GM18505 (cell line): ENCODE results near the gene LHFPL2.

Experiments used
- ATAC-seq: cut with Tn5 transposase; IDR thresholded peaks from one replicate; pipeline ENCODE4 v1.9.1; 2021; ENCODE audit not compliant: unreplicated experiment
- POLR2A ChIP-seq: IDR thresholded peaks from 4 replicates; pipeline ENCODE4 v1.6.1; 2011; ENCODE audit warnings: borderline replicate concordance; ENCODE audit not compliant: insufficient read depth, insufficient read length; ENCODE audit errors: extremely low read depth

LHFPL2 gene

DNA sequence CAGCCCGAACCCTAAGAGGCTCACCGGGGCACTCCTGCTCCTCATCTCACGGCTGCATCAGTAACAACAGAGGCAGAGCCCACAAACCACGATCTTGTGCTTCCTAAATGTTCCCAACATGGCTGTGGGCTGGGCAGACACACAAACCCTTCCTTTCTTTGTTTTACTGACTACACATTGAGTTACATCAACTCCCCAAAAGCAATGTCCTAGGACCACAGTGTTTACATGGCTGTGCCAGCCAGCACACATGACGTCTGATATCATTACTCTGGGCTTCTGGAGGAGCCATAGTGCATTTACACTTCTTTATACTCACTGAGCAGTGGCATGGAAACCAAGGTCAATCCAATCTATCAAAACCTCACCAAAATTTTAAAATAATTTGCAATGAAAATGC lies 101.4 kb downstream of the LHFPL2 start:
- ATAC-seq = no peak
- TF ChIP-seq POLR2A = no peak

DNA sequence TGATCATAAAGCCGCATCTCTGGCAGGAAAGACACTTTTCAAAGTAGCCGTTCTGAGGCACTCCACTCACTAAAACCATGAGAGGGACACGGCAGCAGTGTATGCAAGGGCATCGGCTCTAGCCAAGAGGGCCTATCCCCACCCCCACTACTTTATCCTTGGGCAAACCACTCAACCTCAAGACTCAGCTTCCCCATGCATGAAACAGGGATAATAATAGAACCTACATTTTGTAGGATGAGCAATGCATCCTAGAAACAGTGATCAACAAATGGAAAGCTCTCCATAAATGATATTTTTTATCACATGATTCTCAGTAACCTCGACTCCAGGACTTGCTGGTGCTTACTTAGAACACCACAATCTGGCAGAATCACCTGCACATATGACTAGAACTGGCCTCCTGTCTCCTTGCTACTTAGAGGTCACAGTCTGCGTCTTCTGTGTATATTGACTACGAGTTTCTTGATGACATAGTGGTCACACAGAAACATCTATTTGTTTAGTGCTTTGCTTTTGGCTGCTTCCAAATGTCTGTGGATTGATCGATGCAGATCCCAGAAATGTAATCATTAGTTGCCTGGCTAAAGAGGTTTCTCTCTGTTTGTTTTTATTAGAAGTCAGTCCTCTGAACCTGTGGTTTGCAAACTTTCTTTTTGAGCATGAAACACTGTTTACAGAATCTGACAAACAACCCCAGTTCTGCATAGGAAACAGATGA lies 102.1 kb downstream of the LHFPL2 start:
- no peak for TF ChIP-seq POLR2A
- ATAC-seq = no peak

DNA sequence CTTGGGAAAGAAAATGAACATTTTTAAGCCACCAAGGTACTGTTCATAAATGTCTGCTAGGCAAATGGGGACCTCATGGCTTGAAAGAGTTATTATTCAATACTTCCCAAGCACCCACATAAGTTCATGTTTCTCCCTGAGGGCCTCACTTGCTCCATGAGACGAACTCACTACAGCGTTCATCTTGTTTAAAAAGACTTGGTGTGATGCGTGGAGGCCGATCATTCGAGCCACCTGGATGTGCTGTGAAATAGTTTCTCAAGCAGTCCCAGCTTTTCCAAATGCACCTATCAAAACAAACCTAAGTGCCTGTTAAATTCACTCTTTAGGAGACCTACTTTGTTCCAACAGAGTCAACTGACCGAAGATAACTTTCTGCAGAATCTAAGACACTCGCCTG lies 103.2 kb downstream of the LHFPL2 start:
- no peak for TF ChIP-seq POLR2A
- no peak for ATAC-seq

DNA sequence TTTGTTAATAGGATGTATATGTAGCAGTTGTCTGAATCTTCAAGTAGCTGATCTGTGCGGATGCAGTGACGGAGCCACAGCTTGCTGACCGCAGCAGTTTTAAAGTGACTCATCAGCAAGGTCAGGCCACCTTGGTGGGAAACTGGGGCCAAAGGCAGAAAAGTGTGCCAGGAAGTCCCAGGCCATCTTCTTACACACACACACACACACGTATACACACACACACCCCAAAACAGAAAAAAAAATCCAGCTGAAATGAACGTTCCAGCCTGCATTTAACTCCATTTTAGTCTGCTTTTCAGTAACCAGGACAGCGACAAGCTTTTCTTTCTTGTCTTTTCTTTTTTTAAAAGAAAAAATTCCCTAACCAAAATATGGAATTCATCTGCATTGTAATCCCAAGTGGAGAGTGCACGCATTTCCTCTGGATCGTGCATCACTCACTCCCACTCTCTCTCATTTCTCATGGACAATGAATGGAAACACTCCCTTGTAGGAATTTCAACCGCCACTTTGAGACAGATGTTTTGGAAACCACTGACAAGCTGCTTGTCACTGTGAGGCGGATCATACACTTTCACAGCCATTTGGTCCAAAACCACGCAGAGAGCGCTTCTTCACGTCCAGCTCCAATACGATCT lies 103.9 kb downstream of the LHFPL2 start:
- TF ChIP-seq POLR2A = no peak
- ATAC-seq = no peak

DNA sequence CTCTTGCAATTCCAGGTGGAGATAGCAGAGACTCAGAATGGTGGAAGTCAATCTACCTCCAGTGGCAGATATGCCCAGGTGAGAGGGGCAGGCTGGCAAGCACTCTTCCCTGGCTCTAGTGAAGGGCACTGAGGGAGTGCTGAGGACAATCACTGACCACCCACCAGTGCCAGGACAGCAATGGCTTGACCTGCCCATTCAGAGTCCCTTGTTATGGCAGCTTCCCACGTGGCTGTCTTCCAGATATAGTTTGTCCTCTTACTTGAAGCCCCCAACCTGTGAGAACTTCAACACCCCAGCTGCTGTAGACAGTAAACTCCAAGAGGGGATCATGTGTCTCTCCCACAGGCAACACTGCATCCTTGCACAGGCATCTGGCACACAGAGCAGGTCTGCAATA lies 104.7 kb downstream of the LHFPL2 start:
- TF ChIP-seq POLR2A = no peak
- no peak for ATAC-seq

DNA sequence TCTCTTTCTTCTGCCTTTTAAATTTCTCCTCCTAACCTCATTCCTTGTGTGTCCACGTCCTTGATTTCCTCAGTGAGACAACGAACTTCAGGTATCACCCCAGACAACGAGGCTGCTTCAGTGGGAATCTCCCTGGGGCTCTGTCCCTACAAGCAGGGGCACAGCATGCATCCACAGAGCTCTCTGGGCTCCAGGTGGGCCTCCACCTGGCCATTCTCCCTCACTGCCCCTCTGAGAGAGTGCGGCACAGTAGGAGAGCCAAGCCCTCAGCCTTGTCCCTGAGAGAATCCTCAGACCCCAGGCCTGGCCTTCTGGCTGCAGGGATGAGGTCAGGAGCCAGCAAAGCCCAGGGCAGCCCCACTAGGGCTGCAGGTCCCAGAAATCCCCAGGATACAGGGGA lies 105.3 kb downstream of the LHFPL2 start:
- no peak for ATAC-seq

DNA sequence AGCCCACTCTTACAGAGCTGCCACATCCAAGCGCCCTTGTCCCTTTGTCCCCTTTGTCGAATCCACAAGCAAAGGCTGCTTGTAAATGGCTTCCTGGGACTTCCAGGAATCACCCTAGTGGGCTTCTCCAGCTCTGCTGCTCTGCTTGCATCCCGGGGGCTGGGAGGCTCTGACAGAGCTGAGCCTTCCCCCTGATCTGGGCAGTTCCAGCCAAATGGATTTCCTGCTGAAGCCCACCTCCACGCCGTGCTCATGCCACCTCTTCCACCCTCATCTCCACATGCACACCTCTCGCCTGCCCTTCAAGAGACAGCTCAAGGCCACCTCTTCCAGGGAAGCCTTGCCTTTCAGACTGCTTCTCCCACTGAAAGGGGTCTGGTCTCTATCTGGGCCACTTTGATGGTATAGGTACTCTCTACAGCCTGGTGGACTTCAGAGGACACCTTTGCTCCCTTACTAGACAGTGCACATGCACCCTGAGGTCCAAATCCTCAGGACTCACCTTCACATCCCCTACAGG lies 106.2 kb downstream of the LHFPL2 start:
- ATAC-seq = no peak
- no peak for TF ChIP-seq POLR2A

More for the DNA sequence above, 105.3 kb downstream of the LHFPL2 start:
- TF ChIP-seq POLR2A = no peak

DNA sequence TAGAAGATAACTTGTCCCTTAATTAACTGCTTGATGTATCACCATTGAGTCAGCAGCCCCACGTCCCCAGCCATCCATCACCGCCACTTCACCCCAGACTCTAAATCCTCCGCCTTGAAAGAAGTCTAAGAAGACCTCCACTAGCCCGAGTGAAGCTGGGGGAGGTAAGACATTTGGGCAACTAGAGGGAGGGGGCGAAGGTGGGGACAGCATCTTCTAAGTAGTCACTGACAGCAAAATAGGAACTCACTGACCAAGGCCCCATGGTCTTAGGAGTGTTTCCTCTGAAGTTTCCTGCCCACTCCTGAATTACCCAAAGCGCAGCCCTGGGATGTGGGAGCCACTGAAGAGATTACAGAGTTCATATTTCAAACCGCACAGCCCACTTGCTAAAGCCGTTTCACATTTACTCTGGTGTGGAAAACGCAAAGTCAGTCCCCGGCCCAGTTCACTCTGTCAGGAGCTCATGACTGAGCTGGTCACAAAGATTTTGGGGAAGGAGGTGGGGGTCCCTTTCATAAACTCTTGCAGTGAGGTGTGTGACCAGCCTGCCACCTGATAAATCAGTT lies 107.4 kb downstream of the LHFPL2 start:
- TF ChIP-seq POLR2A = no peak
- no peak for ATAC-seq

DNA sequence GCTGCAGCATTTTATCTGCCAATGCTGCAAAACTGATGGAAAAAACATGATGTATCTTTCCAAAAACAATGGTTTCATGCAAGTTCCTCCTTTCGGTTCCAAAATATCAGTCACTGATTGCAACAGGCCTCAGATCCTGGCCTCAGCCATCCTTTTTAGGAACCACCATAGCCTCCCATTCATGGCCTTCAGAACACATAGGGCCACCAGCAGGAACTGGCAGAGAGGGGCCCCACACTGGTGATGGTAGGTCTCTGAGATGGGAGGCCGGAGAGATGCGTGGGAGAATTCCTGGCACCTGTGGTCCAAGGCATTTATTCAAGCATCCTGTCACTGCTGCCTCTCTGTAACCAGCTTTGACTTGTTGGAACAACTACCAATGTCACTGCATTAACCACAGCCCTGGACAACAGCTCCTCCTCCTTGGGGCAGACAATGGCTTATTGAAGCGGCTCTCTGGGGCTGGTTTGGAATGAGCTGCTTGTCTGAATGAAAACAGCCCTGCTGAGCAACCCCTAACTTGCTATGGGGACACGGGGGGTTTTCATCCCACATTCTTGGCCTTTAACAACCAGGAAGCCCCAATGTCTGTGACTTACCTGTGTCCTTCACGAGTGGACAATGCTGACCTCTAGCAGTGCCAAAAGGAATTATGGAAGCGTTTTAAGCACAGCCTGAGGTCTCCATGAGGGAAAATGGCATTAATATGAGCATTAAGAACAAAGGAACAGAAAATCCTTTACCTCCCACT lies 108.1 kb downstream of the LHFPL2 start:
- no peak for ATAC-seq
- no peak for TF ChIP-seq POLR2A

DNA sequence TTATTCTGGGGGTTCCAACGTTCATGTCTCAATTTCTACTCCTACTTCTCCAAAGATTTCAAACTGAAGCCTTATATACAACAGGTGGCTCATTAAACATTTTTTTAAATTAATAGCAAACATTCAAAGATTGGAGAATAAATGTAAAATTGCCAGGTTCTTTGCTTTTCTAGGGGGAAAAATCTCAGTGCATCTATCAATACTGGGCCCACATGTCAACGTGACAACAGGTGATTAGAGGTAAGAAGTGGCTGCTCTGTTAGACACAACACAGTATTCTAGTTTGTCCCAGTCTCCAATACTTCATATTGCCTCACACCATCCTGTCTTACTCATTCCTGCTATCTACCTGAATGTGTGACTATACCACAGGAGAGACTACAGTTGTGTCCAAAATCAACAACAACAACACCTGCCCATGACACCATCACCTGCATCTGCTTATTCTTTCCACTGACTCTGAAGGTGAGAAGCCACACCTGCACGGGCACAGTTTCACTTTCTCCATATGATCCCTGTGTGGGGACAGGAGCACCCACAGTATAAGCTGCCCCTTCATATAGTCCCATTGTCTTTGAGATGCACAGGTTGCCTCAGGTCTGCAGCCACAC lies 110.2 kb downstream of the LHFPL2 start:
- no peak for TF ChIP-seq POLR2A
- no peak for ATAC-seq

DNA sequence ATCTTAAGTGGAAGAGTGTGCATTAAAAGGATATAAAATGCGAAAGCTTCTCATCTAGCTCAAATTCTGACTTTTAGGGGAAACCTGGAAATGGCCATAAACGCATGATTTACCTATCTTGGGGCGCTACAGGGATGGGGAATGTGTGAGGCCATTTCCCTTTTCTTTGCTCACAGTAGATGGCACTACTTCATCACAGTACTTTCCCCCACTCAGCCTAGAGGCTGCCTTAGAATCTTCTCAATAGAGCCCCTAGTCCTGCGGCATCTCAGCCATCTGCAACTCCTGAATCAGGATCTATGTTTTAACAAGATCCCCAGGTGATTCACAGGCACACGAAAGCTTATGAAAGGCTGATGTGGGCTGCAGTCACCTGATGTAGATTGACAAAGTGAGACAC lies 110.8 kb downstream of the LHFPL2 start:
- ATAC-seq = no peak
- no peak for TF ChIP-seq POLR2A

DNA sequence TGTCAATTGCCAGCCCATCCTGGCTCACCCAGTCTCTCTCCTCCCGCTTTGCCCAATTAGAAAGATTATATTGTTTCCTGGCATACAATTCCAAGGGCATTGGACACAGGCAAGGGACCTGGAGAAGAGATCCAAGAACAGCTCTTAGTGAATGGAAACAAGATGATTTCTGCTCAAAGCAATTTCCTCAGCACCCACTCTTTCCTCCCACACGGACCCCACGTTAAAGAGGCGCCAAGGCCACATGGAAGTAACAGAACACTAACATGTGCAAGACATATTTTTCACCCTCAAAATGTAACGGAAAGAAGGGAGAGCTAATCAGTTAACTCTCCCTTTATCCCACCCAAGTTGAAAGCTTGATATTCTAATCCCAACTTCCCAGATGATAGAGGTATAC lies 111.2 kb downstream of the LHFPL2 start:
- ATAC-seq = no peak
- TF ChIP-seq POLR2A = no peak

DNA sequence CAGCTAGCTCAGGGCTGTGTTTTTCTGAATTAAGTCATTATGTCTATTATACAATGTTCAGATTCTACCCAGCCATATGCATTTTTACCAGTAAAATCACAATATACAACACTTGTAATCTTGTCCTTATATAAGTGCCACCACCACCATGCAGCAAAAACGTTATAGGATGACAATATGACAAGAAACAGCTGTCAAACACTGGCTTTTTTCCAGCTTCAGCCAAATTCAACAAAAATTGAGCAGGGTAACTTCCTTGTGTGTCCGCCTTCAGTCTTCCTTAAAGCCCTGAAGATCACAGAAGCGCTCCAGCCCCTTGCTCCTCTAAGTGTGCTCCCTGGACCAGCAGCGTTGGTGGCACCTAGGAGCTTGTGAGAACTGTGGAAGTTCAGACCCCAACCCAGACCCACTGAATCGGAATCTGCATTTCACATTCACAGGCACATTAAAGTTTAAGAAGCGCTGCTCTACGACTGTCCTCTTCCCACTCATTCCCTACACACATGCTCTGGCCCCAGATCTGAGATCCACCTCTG lies 111.8 kb downstream of the LHFPL2 start:
- TF ChIP-seq POLR2A = no peak
- no peak for ATAC-seq
